Peyer's patch (tissue), 4 donors: ENCODE measurements around the gene ICA1. TPM values are rescaled to one million over a fixed set of nuclear protein-coding genes. Genes with fewer than 3 reads are reported as not detected.

Source experiments
- DNase-seq, 3 donors: peaks; one replicate each; pipeline ENCODE4 v3.0.0-alpha.2; 2017 to 2019
- H3K27ac ChIP-seq, 4 donors: fragments of 200-600 bp; sonication (generic); one replicate each; pipeline ENCODE4 v1.5.1; 2016 to 2019
- H3K27me3 ChIP-seq, 2 donors: fragments of 200-600 bp; sonication (generic); one replicate each; pipeline ENCODE4 v1.5.1; 2019
- H3K36me3 ChIP-seq, 3 donors: fragments of 200-600 bp; sonication (generic); one replicate each; pipeline ENCODE4 v1.5.1; 2016 to 2019
- H3K4me1 ChIP-seq, 4 donors: fragments of 200-600 bp; sonication (generic); one replicate each; pipeline ENCODE4 v1.5.1; 2016 to 2019
- H3K4me3 ChIP-seq, 4 donors: fragments of 200-600 bp; sonication (generic); 1 replicate in 3 of 4; 2 replicates in 1 of 4; pipeline ENCODE4 v1.5.1; 2016 to 2019; ENCODE audit warnings: mild to moderate bottlenecking in 1 of 4
- H3K9me3 ChIP-seq, 4 donors: fragments of 200-600 bp; sonication (generic); one replicate each; pipeline ENCODE4 v1.5.1; 2016 to 2019; ENCODE audit warnings: mild to moderate bottlenecking in 1 of 4
- CTCF ChIP-seq, 6 experiments: fragments of 450-650 bp in 4 of 6; fragments of 200-600 bp in 2 of 6; sonication (generic) in 1 of 6; IDR thresholded peaks; one replicate each; pipeline ENCODE4 v1.5.1; 2017 to 2019; ENCODE audit warnings: antibody characterized with exemption in 6 of 6, mild to moderate bottlenecking in 3 of 6, moderate library complexity in 1 of 6
- POLR2A ChIP-seq, 2 donors: fragments of 450-650 bp; IDR thresholded peaks; one replicate each; pipeline ENCODE4 v1.5.1; 2017; ENCODE audit warnings: antibody characterized with exemption in 2 of 2, mild to moderate bottlenecking in 2 of 2, moderate library complexity in 2 of 2
- total RNA-seq, 4 donors: library from RNA; depleted of rRNA; stranded (reverse); fragments of >200 nt; gene quantifications; one replicate each; pipeline ENCODE4 v1.1.0, GENCODE V29; 2016

The ICA1 gene
- total RNA-seq, 4 donors from 2014 or later, result 37.0 to 79.9 (median 52.4) TPM

DNA sequence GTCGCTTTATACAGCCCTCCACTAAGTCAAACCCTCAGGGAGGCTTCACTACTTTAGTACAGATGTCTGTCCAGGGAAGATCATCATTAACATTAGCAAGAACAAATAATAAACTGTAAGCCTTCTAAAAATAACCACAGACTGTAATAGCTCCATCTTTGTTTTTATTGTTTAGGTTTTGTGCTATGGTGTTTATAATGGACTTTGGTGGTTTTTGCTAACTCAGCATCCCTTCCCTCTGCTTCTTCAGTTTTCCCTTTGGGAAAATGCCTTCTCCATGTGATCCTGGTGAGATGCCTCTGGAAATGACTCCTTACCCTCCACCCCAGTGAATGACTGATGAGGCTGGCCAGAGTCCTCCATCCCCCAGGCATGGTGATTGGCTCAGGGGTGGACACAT lies 131.3 kb downstream of the ICA1 start:
- DNase-seq, result no peak
- no peaks in the 10 kb centered on the region for H3K9me3 ChIP-seq
- H3K27me3 ChIP-seq, result no peaks in the 10 kb centered on the region
- H3K4me1 ChIP-seq, result peaks cover 0 to 10% (median 2%) of the 10 kb centered on the region in 4 donors
- no peak overlapping the region for H3K4me3 ChIP-seq
- TF ChIP-seq POLR2A (IDR thresholded peaks at IDR 0.05) (no peak), CTCF (IDR thresholded peaks at IDR 0.05) (no peak)
- H3K36me3 ChIP-seq, result no peaks in the 10 kb centered on the region
- peak overlapping the region in 3 of 4 donors; percentile 26 to 67 (median 46) for H3K27ac ChIP-seq

DNA sequence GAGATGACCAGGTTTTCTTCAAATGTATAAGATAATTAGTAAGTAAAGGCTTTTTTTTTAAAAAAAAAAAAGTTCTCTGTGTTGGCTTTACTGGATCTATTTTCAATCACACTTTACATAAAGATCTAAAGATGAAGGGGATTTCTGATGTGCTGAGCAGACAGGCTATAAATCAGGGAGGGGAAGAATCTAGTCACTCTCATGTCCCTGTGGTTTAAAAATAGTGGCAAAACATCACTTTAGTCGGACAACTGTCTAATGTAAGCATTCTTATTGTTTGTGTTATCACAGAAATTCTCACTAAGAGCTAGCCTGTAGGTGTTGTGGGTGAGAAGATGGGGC lies 132.7 kb downstream of the ICA1 start:
- Histone ChIP-seq H3K36me3 (no peaks in the 10 kb centered on the region), H3K4me3 (no peak overlapping the region), H3K4me1 (peaks cover 0 to 10% (median 5%) of the 10 kb centered on the region in 4 donors), H3K9me3 (no peaks in the 10 kb centered on the region), H3K27me3 (no peaks in the 10 kb centered on the region), H3K27ac (peak overlapping the region in 1 of 4 donors; percentile 1)
- TF ChIP-seq POLR2A (IDR thresholded peaks at IDR 0.05) (no peak), CTCF (IDR thresholded peaks at IDR 0.05) (no peak)
- DNase-seq, result no peak

DNA sequence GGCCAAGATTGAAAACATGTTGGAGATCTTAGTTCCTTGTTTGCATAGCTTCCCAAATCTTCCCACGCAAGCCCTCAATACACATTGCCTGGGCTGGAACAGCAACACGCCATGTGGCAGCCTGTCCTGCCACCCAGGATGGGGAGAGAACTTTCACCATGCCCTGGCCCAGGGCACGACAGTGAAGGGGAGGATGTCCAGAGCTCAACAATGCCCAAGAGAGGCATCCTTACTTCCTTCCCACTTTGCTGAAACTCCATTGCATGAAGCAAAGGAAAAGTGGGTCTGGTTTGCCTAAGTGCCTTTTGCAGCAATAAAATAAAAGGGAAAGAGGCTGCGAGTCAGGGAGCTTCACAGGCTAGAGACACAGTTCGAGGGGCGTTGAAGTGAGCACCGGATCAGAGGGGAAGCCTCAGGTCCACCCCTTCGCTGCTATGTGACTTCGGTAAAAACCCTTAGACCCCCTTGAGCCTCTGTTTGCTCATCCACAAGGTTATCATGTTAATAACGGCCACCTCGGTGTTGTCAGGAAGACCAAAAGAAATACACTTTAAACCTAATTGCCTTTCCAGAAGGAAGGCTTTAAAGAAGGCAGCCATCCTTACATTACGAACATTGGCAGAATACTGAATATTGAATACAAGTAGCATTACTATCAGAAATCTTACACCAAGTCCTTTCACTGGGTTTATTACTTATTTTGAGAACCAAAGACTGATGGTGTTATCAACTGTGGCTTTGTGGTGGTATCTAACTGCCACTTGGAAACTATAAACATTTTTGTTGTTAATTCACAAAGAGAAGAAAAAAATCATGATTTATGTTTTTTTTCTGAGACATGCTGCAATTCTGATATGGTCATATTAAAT lies 133.3 kb downstream of the ICA1 start:
- H3K4me3 ChIP-seq, result no peak overlapping the region

DNA sequence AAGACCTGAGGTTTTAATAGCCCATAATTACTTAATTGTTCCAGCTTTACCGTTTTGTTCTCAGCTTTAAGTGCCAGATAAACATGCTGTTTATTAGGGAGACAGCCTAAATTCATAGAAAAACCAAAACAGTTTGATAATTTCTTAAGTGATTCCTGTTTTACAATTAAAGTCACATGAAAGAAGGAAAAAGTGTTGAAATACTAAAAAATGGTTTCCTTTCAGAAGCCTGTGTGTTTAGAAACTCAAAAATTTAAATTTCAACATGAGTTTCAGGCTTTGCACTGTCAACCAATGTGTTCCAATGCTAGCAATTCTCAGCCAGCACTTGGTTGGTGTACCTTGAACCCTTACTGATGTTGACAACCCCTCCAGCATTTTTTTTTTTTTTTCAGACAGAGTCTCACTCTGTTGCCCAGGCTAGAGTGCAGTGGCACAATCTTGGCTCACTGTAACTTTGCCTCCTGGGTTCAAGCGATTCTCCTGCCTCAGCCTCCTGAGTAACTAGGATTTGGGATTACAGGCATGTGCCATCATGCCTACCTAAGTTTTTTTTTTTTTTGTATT lies 135.3 kb downstream of the ICA1 start:
- no peaks in the 10 kb centered on the region for H3K9me3 ChIP-seq
- DNase-seq, result no peak
- TF ChIP-seq POLR2A (IDR thresholded peaks at IDR 0.05) (no peak), CTCF (IDR thresholded peaks at IDR 0.05) (no peak)
- H3K4me3 ChIP-seq, result no peak overlapping the region
- no peaks in the 10 kb centered on the region for H3K36me3 ChIP-seq
- H3K4me1 ChIP-seq, result peaks cover 0 to 10% (median 0%) of the 10 kb centered on the region in 4 donors
- peak overlapping the region in 2 of 4 donors; percentile 60 to 75 for H3K27ac ChIP-seq
- H3K27me3 ChIP-seq, result no peaks in the 10 kb centered on the region

More for the DNA sequence above, 133.3 kb downstream of the ICA1 start:
- no peaks in the 10 kb centered on the region for H3K9me3 ChIP-seq
- no peak for TF ChIP-seq POLR2A (IDR thresholded peaks at IDR 0.05)
- TF ChIP-seq CTCF (IDR thresholded peaks at IDR 0.05), result no peak
- H3K27ac ChIP-seq, result peak overlapping the region in 2 of 4 donors; percentile 23 to 61
- H3K27me3 ChIP-seq, result no peaks in the 10 kb centered on the region
- no peak for DNase-seq
- H3K4me1 ChIP-seq, result peaks cover 0 to 10% (median 5%) of the 10 kb centered on the region in 4 donors
- no peaks in the 10 kb centered on the region for H3K36me3 ChIP-seq

DNA sequence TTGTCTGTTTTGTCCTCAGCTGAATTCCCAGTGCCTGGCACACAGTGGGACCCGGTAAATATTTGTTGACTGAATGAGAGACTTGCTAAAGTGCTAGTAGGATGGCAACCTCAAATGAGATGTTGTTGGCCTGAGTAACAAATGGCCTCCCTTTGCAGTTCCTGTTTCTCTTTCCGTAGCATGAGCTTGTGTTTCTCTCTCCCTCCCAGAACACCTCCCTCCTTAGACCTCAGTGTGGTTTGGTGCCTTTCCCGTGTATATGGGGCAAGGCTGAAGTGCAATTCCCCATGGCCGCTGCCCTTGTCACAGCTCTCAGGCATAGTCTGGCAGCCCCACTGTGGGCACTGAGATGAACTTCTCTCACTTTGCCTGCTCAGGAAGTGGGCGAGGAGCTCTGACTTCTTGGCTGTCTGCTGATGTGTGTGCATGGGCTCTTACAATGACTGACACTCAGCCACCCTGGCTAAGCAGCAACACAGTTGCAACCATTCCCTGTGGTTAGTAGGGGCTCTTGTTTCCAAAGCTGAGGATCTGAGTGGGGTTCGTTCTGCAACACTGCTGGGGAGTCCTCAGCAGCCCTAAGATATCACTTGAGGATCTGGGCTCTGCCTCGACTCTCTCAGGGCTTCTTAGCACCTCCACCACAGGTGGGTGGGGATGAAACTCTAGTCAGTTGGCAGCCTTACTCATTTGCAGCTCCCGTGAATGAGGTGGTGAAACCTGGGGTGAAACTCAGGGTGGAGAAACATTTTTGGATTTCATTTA lies 136.1 kb downstream of the ICA1 start:
- H3K9me3 ChIP-seq, result no peaks in the 10 kb centered on the region
- H3K4me1 ChIP-seq, result peaks cover 0 to 10% (median 0%) of the 10 kb centered on the region in 4 donors
- TF ChIP-seq CTCF (IDR thresholded peaks at IDR 0.05), result no peak
- TF ChIP-seq POLR2A (IDR thresholded peaks at IDR 0.05), result no peak
- peak in 2 of 3 donors; percentile 76 to 84 for DNase-seq
- peak overlapping the region; percentile 60 to 75 (median 63) for H3K27ac ChIP-seq
- H3K36me3 ChIP-seq, result no peaks in the 10 kb centered on the region
- H3K27me3 ChIP-seq, result no peaks in the 10 kb centered on the region
- H3K4me3 ChIP-seq, result no peak overlapping the region
